GM21528 (cell line): ENCODE measurements around the gene CDC14A.
"Not testable (repeated sequence)": the region's sequence is repeated elsewhere in the genome, so short reads cannot be mapped to it uniquely, and the experiment has no call there.

Experiments
- ATAC-seq: cut with Tn5 transposase; IDR thresholded peaks from one replicate; pipeline ENCODE4 v1.9.1; 2021; ENCODE audit warnings: mild to moderate bottlenecking, moderate library complexity; ENCODE audit not compliant: unreplicated experiment, low FRiP score

Gene CDC14A

DNA sequence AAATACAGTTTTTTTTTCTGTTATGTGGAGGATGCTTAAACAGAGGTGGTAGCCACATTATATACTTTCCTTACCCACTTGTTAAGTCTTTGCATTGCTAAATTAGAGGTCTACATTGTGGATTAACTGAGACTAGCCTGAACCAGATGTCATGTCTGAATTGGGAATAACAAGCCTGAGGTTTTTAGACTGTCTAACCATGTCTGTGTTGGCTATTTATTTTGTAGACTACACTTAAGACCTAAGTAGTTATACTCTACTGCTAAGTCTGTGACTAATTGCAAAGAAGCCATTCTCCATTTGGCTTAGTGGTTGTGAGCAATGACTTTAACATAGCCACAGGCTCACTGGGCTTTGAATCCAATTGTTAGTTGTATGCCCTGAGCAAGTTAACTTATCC lies 45.4 kb downstream of the CDC14A start:
- ATAC-seq, result no peak

- no peak for ATAC-seq
Measured at GRCh38 chr1:100398648-100399047, 46.3 kb downstream of the CDC14A start.

GRCh38 chr1:100400404-100400803 lies 48.1 kb downstream of the CDC14A start:
- ATAC-seq, result no peak

DNA sequence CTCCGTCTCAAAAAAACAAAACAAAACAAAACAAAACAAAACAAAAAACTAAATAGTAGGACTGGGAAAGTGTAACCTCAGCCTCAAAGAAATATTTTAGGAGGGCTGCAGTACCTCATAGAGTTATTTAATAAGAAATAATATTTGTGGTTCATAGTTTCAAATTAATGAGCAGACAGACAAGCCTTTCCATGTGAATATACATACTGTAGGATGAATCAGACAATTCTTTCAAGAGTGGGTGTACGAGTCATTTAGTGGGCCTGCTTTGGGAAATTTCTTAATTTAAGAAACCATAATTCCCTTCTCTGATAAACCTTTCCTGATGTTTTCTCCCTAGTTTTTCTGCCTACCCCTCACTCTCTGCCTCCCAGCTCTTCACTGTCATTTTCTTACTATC lies 52.5 kb downstream of the CDC14A start:
- ATAC-seq, result no peak

DNA sequence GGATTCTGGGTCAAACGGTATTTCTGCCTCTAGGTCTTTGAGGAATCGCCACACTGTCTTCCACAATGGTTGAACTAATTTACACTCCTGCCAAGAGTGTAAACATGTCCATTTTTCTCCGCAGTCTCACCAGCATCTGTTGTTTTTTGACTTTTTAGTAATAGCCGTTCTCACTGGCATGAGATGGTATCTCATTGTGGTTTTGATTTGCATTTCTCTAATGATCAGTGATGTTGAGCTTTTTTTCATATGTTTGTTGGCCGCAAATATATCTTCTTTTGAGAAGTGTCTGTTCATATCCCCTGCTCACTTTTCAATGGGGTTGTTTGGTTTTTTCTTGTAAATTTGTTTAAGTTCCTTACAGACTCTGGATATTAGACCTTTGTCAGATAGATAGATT lies 53.6 kb downstream of the CDC14A start:
- ATAC-seq, result not testable (repeated sequence)

DNA sequence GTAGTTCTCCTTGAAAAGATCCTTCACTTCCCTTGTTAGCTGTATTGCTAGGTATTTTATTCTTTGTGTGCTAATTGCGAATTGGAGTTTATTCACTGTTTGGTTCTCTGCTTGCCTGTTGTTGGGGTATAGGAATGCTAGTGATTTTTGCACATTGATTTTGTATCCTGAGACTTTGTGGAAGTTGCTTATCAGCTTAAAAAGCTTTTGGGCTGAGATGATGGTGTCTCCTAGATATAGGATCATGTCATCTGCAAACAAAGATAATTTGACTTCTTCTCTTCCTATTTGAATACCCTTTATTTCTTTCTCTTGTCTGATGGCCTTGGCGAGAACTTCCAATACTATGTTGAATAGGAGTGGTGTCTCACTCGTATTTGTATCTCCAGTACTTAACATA lies 55.1 kb downstream of the CDC14A start:
- ATAC-seq, result not testable (repeated sequence)

DNA sequence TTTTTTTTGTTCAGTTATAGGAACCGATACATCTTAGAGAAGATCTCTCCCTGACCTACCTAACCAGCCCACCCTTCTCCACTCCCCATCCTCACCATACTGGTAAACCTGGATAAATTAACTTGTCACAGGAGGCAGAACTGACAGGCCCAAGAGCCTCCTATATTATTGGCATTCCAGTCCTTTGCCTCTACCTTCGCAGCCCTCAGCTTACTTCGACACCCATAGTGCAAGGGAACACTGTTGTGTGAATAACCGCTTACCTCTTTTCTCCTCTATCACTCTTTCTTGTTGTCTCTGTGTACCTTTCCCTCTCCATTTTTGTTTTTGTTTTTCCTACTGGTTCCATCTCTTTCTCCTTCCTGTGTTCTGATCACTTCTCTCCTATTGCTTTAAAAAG lies 58.7 kb downstream of the CDC14A start:
- ATAC-seq, result no peak

DNA sequence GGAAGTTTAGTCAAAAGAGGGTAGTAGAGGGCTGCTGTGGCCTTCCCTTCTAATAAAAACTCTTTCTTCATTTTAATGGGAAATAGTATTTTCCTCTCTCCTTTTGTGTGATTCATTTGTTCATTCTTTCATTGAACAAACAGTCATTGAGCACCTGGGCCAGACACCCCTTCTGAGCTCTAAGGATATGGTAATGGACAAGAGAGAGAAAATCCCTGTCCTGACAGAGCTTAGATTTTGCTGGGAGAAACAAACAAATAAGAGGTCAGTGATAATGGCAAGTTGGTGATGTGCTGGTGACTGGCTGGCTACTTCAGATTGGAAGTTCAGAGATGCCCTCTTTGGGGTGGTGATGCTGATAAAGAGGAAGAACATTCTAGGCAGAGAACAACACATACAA lies 59.3 kb downstream of the CDC14A start:
- no peak for ATAC-seq

- ATAC-seq, result no peak
Measured at GRCh38 chr1:100413035-100413434, 60.7 kb downstream of the CDC14A start.

- ATAC-seq, result no peak
Measured at GRCh38 chr1:100414693-100415497, 62.6 kb downstream of the CDC14A start.

- no peak for ATAC-seq
Measured at GRCh38 chr1:100415498-100415778, 63.1 kb downstream of the CDC14A start.

- no peak for ATAC-seq
Measured at GRCh38 chr1:100419072-100419471, 66.8 kb downstream of the CDC14A start.

GRCh38 chr1:100422065-100422464 lies 69.8 kb downstream of the CDC14A start:
- no peak for ATAC-seq

- ATAC-seq, result no peak
Measured at GRCh38 chr1:100423832-100424337, 71.6 kb downstream of the CDC14A start.

DNA sequence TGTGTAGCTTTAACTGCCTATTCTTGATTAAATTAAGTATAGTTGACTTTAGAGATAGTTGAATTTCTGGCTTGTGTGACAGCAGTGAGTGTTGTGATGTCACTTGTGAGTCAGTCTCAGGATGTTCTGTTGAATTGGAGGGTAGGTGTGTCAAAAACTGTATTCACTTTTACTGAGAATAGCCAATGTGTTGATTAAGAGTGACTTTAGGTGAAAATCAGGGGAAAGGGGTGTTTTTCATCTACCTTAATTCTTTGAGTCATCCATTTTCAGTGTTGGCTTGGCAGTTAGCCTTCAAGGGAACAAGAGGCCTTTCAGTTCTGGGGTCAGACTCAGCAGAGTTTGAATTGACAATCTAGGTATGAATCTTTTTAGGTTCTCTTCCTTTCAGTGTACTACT lies 75.9 kb downstream of the CDC14A start:
- ATAC-seq, result no peak

DNA sequence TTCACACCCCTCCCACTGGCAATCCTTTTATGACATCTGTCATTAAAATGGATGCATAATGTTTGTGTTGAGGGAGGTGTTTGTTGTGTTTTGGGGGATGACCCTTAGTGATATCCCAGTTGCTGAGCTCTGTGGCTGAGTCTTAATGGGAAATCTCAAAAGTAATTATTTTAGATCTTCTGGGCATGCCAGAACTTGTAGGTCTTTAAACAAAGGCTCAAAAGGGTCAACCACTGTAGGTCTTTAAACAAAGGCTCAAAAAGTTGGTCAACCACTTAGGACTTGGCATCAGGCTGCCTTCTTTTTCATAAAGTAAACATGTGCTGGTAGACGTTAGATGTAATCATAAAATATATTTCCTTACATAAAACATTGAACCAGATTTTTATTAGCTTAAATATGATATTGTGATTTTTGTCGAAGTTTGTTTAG lies 78.0 kb downstream of the CDC14A start:
- no peak for ATAC-seq

- no peak for ATAC-seq
Measured at GRCh38 chr1:100431954-100432353, 79.6 kb downstream of the CDC14A start.

GRCh38 chr1:100433563-100433962 lies 81.3 kb downstream of the CDC14A start:
- ATAC-seq, result no peak

DNA sequence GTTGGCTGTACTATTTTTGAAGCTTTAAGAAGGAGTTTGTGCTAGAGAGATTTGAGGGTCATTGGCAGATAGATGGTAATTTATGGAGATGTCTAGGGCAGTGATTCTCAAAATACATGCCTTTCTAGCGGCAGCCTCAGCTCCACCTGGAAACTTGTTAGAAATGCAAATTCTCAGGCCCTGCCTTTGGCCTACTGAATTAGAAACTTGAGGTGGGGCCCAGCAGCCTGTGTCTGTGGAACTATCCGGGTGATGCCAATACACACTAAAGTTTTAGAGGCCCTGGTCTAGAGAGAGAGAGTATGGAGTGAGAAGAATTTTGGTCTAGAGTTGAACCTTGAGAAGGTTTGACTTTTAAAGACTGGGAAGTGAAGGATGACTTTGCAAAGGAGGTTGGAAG lies 82.5 kb downstream of the CDC14A start:
- no peak for ATAC-seq

- no peak for ATAC-seq
Measured at GRCh38 chr1:100438375-100438774, 86.1 kb downstream of the CDC14A start.

DNA sequence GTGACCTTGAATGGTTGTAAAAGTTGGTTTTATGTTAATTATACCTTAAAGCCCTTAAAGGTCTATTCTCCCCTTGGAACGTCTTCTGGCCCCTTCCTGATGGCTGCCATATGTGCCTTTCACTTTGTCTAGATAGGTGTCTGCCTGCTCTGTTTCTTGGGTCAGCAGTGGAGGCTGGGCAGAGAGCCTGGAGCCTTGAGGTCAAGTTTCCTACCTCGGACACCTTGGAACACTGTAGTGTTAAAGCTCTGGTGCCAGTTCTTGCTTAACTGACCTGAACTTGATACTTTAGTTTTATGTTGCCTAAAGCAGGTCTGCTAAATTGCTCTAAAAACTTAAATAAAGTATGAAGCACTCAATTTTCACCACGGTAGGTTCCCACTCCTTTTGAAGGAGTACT lies 86.5 kb downstream of the CDC14A start:
- no peak for ATAC-seq

DNA sequence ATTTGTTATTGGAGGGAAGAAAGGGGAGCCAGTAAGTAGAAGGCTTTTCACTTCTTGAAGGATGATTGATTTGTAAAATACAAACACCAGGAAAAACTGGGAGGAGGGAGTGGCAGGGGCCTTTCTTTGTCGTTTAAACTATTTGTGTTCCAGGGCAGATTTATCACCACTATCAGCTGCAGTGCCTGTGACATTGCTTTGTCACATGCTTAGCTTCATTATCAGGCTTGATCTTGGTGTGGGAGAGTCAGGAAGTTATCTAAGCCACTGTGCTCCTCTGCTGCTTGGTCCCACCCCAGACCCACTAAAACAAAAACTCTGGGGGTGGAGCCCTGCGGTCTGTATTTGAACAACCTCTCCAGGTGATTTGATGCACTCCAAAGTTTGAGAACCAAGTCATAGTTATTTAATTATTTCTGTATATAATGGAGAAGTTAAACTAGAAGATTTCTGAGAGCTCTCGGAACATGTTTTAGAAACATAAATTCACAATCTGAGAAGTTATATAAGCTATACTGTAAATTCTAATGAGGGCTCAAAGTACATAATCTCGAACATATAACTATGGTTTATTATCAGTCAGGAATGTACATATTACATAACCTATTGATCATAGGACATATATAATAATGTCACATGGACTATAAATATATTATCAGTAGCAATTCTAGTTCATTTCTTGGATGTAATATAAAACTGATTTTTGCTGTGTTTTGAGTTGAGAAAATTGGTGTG lies 87.9 kb downstream of the CDC14A start:
- no peak for ATAC-seq
